Activated naive CD4-positive, alpha-beta T cell (primary cell): ENCODE results near the gene MTMR1.

ENCODE experiments used
- DNase-seq, 4 experiments: peaks; one replicate each; lab custom pipeline; 2025; lab: John Stamatoyannopoulos, UW

MTMR1 gene

GRCh38 chrX:150779385-150779784 lies 86.2 kb downstream of the MTMR1 start:
- no peak for DNase-seq

- DNase-seq, result no peak
Measured at GRCh38 chrX:150781677-150782076, 88.5 kb downstream of the MTMR1 start.

GRCh38 chrX:150790021-150790420 lies 96.8 kb downstream of the MTMR1 start:
- DNase-seq, result no peak

- no peak for DNase-seq
Measured at GRCh38 chrX:150792949-150793527, 99.8 kb downstream of the MTMR1 start.

- no peak for DNase-seq
Measured at GRCh38 chrX:150805736-150806135, 112.5 kb downstream of the MTMR1 start.

- DNase-seq, result no peak
Measured at GRCh38 chrX:150806827-150807226, 113.6 kb downstream of the MTMR1 start.

GRCh38 chrX:150813922-150814321 lies 120.7 kb downstream of the MTMR1 start:
- DNase-seq, result no peak
